ENCODE data around the gene CDC20.

- TF ChIP-seq CTCF (conservative IDR thresholded peaks at IDR 0.05; ENCODE audit: low read length): no peak
- TF ChIP-seq EZH2phosphoT487 (IDR thresholded peaks at IDR 0.05; ENCODE audit: borderline replicate concordance): no peak
These were observed 45.0 kb upstream of the CDC20 start for GRCh38 chr1:43313771-43314170.
